ENCODE data around the gene NOP9.

NOP9 gene

DNA sequence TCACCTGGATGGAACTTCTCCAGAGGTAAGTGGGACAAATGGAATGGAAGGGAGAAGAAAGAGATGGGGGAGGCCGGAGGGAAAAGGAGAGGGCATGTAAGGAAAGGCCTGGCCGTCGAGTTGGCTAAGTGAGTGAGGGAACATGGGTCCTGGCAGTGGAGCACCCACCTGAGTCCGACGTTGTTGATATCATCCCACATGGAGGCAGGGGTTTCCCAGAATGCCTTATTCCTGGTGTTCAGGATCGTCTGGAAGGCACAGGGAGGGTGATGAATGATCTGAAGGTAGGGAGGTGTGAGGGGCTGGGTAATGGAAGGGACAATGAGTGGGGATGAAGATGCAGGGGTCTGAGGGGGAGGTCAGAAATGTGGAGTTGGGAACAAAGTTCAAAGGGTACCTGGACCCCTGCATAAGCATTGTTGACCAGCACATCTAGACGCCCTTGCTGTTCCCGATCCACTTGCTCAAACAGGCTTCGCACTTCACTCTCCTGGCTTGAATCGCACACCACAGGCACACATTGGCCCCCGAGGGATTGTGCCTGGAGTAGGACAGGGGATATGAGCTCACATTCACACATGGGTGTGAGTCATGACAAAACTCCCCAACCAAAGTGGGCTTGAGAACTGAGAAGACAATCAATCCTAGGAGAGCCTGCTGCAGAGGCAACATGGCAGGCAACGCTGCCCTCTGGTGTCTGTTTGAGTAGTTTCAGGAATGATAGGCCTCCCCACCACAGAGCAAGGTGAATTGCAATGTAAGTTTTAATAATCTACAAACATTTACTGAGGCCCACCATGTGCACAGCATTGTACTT, 3.1 kb upstream of the NOP9 start:
- Mint-ChIP-seq H3K4me3 (peak overlapping the region; percentile 30 to 63 (median 58)), H3K36me3 (ENCODE audit: low read depth) (peaks cover 22% of the 10 kb centered on the region), H3K27ac (peak overlapping the region in 1 of 3 experiments; percentile 38), H3K4me1 (peaks cover 24% of the 10 kb centered on the region), H3K9me3 (no peaks in the 10 kb centered on the region), H3K27me3 (ENCODE audit: low read depth) (no peaks in the 10 kb centered on the region)
- TF ChIP-seq, protein P1, sequence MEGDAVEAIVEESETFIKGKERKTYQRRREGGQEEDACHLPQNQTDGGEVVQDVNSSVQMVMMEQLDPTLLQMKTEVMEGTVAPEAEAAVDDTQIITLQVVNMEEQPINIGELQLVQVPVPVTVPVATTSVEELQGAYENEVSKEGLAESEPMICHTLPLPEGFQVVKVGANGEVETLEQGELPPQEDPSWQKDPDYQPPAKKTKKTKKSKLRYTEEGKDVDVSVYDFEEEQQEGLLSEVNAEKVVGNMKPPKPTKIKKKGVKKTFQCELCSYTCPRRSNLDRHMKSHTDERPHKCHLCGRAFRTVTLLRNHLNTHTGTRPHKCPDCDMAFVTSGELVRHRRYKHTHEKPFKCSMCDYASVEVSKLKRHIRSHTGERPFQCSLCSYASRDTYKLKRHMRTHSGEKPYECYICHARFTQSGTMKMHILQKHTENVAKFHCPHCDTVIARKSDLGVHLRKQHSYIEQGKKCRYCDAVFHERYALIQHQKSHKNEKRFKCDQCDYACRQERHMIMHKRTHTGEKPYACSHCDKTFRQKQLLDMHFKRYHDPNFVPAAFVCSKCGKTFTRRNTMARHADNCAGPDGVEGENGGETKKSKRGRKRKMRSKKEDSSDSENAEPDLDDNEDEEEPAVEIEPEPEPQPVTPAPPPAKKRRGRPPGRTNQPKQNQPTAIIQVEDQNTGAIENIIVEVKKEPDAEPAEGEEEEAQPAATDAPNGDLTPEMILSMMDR (IDR thresholded peaks at IDR 0.05; ENCODE audit: unreplicated experiment in 3 of 3): peak; percentile 53 to 72 (median 60)

DNA sequence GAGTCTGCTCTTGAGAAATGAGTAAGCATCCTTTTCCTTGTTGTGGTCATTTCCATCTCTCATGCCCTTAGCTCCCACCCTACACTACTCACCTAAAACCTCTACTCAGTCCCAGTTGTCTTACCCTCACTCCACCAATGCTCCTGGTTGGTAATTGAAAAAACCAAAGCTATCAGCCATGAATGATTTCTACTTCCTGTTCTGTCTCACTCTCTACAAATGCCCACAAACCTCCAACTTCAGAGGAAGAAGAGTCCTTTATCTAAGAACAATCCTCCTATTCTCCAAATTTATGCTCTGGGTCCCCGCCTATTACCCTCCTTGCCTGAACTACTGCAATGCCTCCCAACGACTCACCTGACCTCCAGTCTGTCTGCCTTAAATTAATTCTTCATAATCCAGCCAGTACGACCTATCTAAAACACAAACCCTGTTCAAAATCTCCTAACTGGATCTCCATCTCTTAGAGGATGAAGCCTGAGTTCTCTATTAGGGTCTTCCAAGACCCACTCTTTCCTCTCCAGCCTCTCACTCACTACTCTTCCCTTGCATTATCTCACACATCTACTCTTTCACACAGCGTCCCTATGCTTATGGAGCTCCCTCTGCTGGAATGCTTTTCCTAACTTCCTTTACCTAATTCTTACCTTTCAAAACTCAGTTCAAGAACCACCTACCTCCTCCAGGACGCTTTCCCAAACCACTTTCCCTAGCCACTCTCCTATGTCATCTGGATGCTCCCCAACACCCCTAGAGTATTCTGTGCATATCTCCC, 2.3 kb upstream of the NOP9 start:
- TF ChIP-seq, protein P1 (IDR thresholded peaks at IDR 0.05; ENCODE audit: unreplicated experiment in 3 of 3): peak; percentile 39 to 45 (median 45)
- Mint-ChIP-seq H3K36me3 (ENCODE audit: low read depth) (peaks cover 28% of the 10 kb centered on the region), H3K4me3 (peak overlapping the region; percentile 50 to 77 (median 63)), H3K4me1 (peaks cover 24% of the 10 kb centered on the region), H3K27me3 (ENCODE audit: low read depth) (no peaks in the 10 kb centered on the region), H3K9me3 (no peaks in the 10 kb centered on the region), H3K27ac (peak overlapping the region in 2 of 3 experiments; percentile 1 to 10)

DNA sequence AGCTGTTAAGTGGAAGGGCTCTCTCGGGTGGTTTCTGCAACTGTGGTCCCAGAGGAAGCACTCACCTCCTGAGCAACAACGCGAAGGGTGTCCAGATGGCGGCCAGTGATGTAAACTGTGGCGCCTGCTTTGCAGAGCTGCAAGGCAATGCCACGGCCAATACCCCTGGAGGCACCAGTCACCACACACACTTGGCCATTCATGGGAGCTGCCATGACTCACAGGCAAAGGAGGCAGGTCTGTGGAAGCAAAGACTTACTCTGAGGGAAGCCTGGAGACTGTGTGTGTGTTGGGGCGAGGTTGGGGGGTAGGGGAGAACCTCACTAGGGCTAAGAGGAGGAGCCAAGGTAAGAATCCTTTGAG, 777 bp upstream of the NOP9 start:
- no peaks in the 10 kb centered on the region for H3K9me3 Mint-ChIP-seq
- H3K4me3 Mint-ChIP-seq: peak overlapping the region; percentile 95 to 98 (median 95)
- H3K27ac Mint-ChIP-seq: peak overlapping the region; percentile 78 to 94 (median 86)
- no peaks in the 10 kb centered on the region for H3K27me3 Mint-ChIP-seq (ENCODE audit: low read depth)
- peaks cover 33% of the 10 kb centered on the region for H3K36me3 Mint-ChIP-seq (ENCODE audit: low read depth)
- TF ChIP-seq, protein P1 (IDR thresholded peaks at IDR 0.05; ENCODE audit: unreplicated experiment in 3 of 3): no peak
- H3K4me1 Mint-ChIP-seq: peaks cover 24% of the 10 kb centered on the region

DNA sequence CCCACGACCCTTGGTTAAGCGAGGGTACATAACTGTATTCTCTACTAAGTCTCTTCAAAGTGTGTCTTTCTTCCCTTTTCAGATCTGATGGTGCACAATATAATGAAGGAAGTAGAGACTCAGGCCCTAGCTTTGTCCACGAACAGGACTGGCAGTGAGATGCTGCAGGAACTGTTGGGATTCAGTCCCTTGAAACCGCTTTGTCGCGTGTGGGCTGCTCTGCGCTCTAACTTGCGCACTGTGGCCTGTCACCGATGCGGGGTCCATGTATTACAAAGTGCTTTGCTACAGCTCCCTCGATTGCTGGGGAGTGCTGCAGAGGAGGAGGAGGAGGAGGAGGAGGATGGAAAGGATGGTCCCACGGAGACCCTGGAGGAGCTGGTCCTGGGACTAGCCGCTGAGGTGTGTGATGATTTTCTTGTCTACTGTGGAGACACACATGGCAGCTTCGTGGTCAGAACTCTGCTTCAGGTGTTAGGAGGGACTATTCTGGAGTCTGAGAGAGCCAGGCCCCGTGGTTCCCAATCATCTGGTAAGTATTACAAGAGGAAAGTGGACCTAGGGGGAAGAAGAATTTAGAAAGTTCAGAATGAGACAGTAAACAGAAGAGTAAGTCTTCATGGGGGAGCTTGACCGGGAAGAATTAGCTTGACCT, 803 bp downstream of the NOP9 start:
- TF ChIP-seq, protein P1 (IDR thresholded peaks at IDR 0.05; ENCODE audit: unreplicated experiment in 3 of 3): no peak
- Mint-ChIP-seq H3K9me3 (no peaks in the 10 kb centered on the region), H3K27me3 (ENCODE audit: low read depth) (no peaks in the 10 kb centered on the region), H3K27ac (peak overlapping the region in 2 of 3 experiments; percentile 45 to 86), H3K4me3 (peak overlapping the region; percentile 95 to 98 (median 95)), H3K4me1 (peaks cover 24% of the 10 kb centered on the region), H3K36me3 (ENCODE audit: low read depth) (peaks cover 41% of the 10 kb centered on the region)

DNA sequence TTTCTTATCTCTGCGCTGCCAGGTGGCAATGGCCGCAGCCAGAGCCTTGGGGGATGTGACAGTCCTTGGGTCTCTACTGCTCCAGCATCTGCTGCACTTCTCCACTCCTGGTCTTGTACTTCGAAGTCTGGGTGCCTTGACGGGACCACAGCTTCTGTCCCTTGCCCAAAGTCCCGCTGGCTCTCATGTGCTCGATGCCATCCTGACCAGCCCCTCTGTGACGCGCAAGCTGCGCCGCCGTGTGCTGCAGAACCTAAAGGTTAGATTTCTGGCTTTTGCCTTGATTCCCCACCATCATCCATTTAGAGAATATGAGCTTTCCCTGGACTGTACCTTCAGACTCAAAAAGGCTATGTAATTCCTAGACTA, 4.4 kb downstream of the NOP9 start:
- TF ChIP-seq, protein P1 (IDR thresholded peaks at IDR 0.05; ENCODE audit: unreplicated experiment in 3 of 3): no peak
- Mint-ChIP-seq H3K27me3 (ENCODE audit: low read depth) (no peaks in the 10 kb centered on the region), H3K27ac (no peak overlapping the region), H3K36me3 (ENCODE audit: low read depth) (peaks cover 55% of the 10 kb centered on the region), H3K4me1 (peaks cover 19% of the 10 kb centered on the region), H3K9me3 (no peaks in the 10 kb centered on the region), H3K4me3 (no peak overlapping the region)
